SIG-M5 treated with dmso at 0.1 percent for 504 hours (cell line): Measurements from ENCODE around the gene CDH6.

Source experiments
- DNase-seq: peaks from one replicate; lab custom pipeline; 2025; ENCODE audit not compliant: unreplicated experiment; lab: John Stamatoyannopoulos, UW

The CDH6 gene

GRCh38 chr5:31193591-31194467, at the start of gene CDH6:
TSS of gene CDH6 (plus strand) at chr5:31193686. CDS start at chr5:31267474, 73,788 bp downstream.
- no peak for DNase-seq

GRCh38 chr5:31144364-31144763, 49.1 kb upstream of the CDH6 start:
- no peak for DNase-seq

GRCh38 chr5:31148959-31149475, 44.5 kb upstream of the CDH6 start:
- peak; percentile 1 for DNase-seq

GRCh38 chr5:31153521-31153920, 40.0 kb upstream of the CDH6 start:
- DNase-seq, result peak; percentile 63

GRCh38 chr5:31156631-31157160, 36.8 kb upstream of the CDH6 start:
- no peak for DNase-seq

- DNase-seq, result no peak
Observed at GRCh38 chr5:31157720-31158119, 35.8 kb upstream of the CDH6 start.

- DNase-seq, result no peak
Observed at GRCh38 chr5:31158686-31159085, 34.8 kb upstream of the CDH6 start.

GRCh38 chr5:31161781-31162181, 31.7 kb upstream of the CDH6 start:
- DNase-seq, result no peak

- no peak for DNase-seq
Observed at GRCh38 chr5:31165729-31166128, 27.8 kb upstream of the CDH6 start.

GRCh38 chr5:31169379-31169778, 24.1 kb upstream of the CDH6 start:
- no peak for DNase-seq

GRCh38 chr5:31172881-31173280, 20.6 kb upstream of the CDH6 start:
- DNase-seq, result no peak

GRCh38 chr5:31173614-31174013, 19.9 kb upstream of the CDH6 start:
- no peak for DNase-seq

GRCh38 chr5:31181376-31181987, 12.0 kb upstream of the CDH6 start:
- no peak for DNase-seq

- no peak for DNase-seq
Observed at GRCh38 chr5:31182136-31182535, 11.3 kb upstream of the CDH6 start.

GRCh38 chr5:31185951-31186350, 7.5 kb upstream of the CDH6 start:
- no peak for DNase-seq

- peak; percentile 47 for DNase-seq
Observed at GRCh38 chr5:31186672-31187267, 6.7 kb upstream of the CDH6 start.

GRCh38 chr5:31187591-31187990, 5.9 kb upstream of the CDH6 start:
- DNase-seq, result no peak

- DNase-seq, result no peak
Observed at GRCh38 chr5:31192442-31192841, 1.0 kb upstream of the CDH6 start.

- DNase-seq, result no peak
Observed at GRCh38 chr5:31193116-31193515, 370 bp upstream of the CDH6 start.

GRCh38 chr5:31194468-31194813, 955 bp downstream of the CDH6 start:
- DNase-seq, result no peak

GRCh38 chr5:31194892-31195555, 1.5 kb downstream of the CDH6 start:
- no peak for DNase-seq
